CD14-positive monocyte (primary cell): ENCODE measurements around the gene SLC4A1AP. TPM values are rescaled to one million over a fixed set of nuclear protein-coding genes. Genes with fewer than 3 reads are reported as not detected.
A peak's percentile ranks its signal among the peaks of the same experiment; 100 is the strongest.

Source experiments
- DNase-seq, 3 donors: peaks; one replicate each; pipeline ENCODE4 v3.0.0-alpha.2; 2011 to 2022
- H2AFZ ChIP-seq: 2 replicates; pipeline ENCODE4 v1.6.0; 2012; ENCODE audit warnings: mild to moderate bottlenecking, low read depth, low read length, inconsistent platforms; ENCODE audit not compliant: insufficient read depth, poor library complexity, severe bottlenecking
- H3K27ac ChIP-seq, 2 donors: 1 replicate in 1 of 2; 2 replicates in 1 of 2; pipeline ENCODE4 v1.5.1; 2012 to 2013; ENCODE audit warnings: low read length in 2 of 2, control low read depth in 1 of 2, inconsistent platforms in 1 of 2, low read depth in 1 of 2, mild to moderate bottlenecking in 1 of 2
- H3K27me3 ChIP-seq, 2 donors: one replicate each; pipeline versions ENCODE4 v1.6.0 to v1.6.1; 2011 to 2013; ENCODE audit warnings: low read length in 2 of 2; ENCODE audit not compliant: control insufficient read depth in 2 of 2, insufficient read depth in 2 of 2
- H3K36me3 ChIP-seq, 2 donors: replicated peaks in 1 of 2; 1 replicate in 1 of 2; 2 replicates in 1 of 2; pipeline versions ENCODE4 v1.5.1 to v1.6.1; 2012 to 2013; ENCODE audit warnings: low read length in 2 of 2, control low read depth in 1 of 2, inconsistent platforms in 1 of 2, mild to moderate bottlenecking in 1 of 2; ENCODE audit not compliant: insufficient read depth in 2 of 2, control insufficient read depth in 1 of 2
- H3K4me1 ChIP-seq, 2 donors: 1 replicate in 1 of 2; 2 replicates in 1 of 2; pipeline versions ENCODE4 v1.5.1 to v1.6.1; 2012 to 2013; ENCODE audit warnings: low read length in 2 of 2, control low read depth in 1 of 2, inconsistent platforms in 1 of 2, mild to moderate bottlenecking in 1 of 2, moderate library complexity in 1 of 2; ENCODE audit not compliant: insufficient read depth in 2 of 2, control insufficient read depth in 1 of 2
- H3K4me2 ChIP-seq: replicated peaks from 2 replicates; pipeline ENCODE3; 2012; ENCODE audit warnings: low read length, moderate library complexity, mild to moderate bottlenecking; ENCODE audit not compliant: poor library complexity, severe bottlenecking; ENCODE audit errors: extremely low read depth
- H3K4me3 ChIP-seq, 3 experiments: fragments of 200-600 bp in 1 of 3; sonication (generic) in 1 of 3; replicated peaks in 1 of 3; 1 replicate in 2 of 3; 2 replicates in 1 of 3; pipeline ENCODE4 v1.5.1; 2011 to 2013; ENCODE audit warnings: low read length in 3 of 3, mild to moderate bottlenecking in 3 of 3, control low read depth in 2 of 3, low read depth in 2 of 3, inconsistent platforms in 1 of 3, moderate library complexity in 1 of 3
- H3K79me2 ChIP-seq: 2 replicates; pipeline ENCODE4 v1.6.0; 2012; ENCODE audit warnings: mild to moderate bottlenecking, control low read depth, inconsistent platforms, low read length, moderate library complexity; ENCODE audit not compliant: insufficient read depth
- H3K9ac ChIP-seq: 2 replicates; pipeline ENCODE4 v1.6.0; 2017; ENCODE audit warnings: low read length, mild to moderate bottlenecking; ENCODE audit not compliant: insufficient read depth, poor library complexity, severe bottlenecking
- H3K9me3 ChIP-seq, 2 donors: replicated peaks in 1 of 2; 1 replicate in 1 of 2; 2 replicates in 1 of 2; pipeline versions ENCODE4 v1.5.1 to v1.6.1; 2012 to 2013; ENCODE audit warnings: low read length in 2 of 2, control low read depth in 1 of 2; ENCODE audit not compliant: control insufficient read depth in 1 of 2, insufficient read depth in 1 of 2
- H4K20me1 ChIP-seq: 2 replicates; pipeline ENCODE4 v1.6.0; 2012; ENCODE audit warnings: mild to moderate bottlenecking, low read length, control low read depth, moderate library complexity; ENCODE audit not compliant: insufficient read depth
- H3K27ac Mint-ChIP-seq, 7 donors: one replicate each; pipeline ENCODE4 v1.8.0; 2020; ENCODE audit warnings: mild to moderate bottlenecking in 7 of 7, mixed read lengths in 7 of 7, moderate library complexity in 6 of 7, inconsistent platforms in 2 of 7
- H3K27me3 Mint-ChIP-seq, 3 donors: one replicate each; pipeline ENCODE4 v1.8.0; 2021 to 2022; ENCODE audit warnings: low read depth in 3 of 3, mild to moderate bottlenecking in 3 of 3, mixed read lengths in 3 of 3, moderate library complexity in 3 of 3, inconsistent platforms in 1 of 3
- H3K36me3 Mint-ChIP-seq, 2 donors: one replicate each; pipeline ENCODE4 v1.8.0; 2020; ENCODE audit warnings: mixed read lengths in 2 of 2, inconsistent platforms in 1 of 2, mild to moderate bottlenecking in 1 of 2
- H3K4me1 Mint-ChIP-seq: one replicate; pipeline ENCODE4 v1.8.0; 2020; ENCODE audit warnings: mild to moderate bottlenecking, mixed read lengths
- H3K4me3 Mint-ChIP-seq, 2 donors: one replicate each; pipeline ENCODE4 v1.8.0; 2020; ENCODE audit warnings: mild to moderate bottlenecking in 2 of 2, mixed read lengths in 2 of 2, moderate library complexity in 1 of 2
- H3K9me3 Mint-ChIP-seq, 7 donors: one replicate each; pipeline ENCODE4 v1.8.0; 2020 to 2022; ENCODE audit warnings: mixed read lengths in 7 of 7, mild to moderate bottlenecking in 6 of 7, moderate library complexity in 6 of 7, inconsistent platforms in 2 of 7
- WGBS: methylation state at CpG from one replicate; pipeline ENCODE4 v1.1.5; 2013; ENCODE audit warnings: missing lambda C conversion rate; ENCODE audit not compliant: insufficient coverage; 5-methylcytosine and 5-hydroxymethylcytosine counted together
- intact Hi-C, 2 donors: fragments of 100-400 bp; cut with micrococcal nuclease; formaldehyde crosslinking; loops; one replicate each; pipeline versions ENCODE4 v1.15.0 to v1.15.1; 2023
- polyA minus RNA-seq: library from RNA; depleted of rRNA, polyadenylated mRNA; stranded (reverse); fragments of >200 nt; gene quantifications from 2 replicates; pipeline ENCODE4 v1.2.3, GENCODE V29; 2012
- polyA plus RNA-seq, 3 donors: library from polyadenylated mRNA; depleted of rRNA in 1 of 3; unstranded in 2 of 3; stranded (reverse) in 1 of 3; fragments of 300-500 nt in 2 of 3; fragments of >200 nt in 1 of 3; fragmentation: Illumina TruSeq in 2 of 3; gene quantifications; 1 replicate in 2 of 3; 2 replicates in 1 of 3; pipeline ENCODE4 v1.2.3, GENCODE V29; 2012 to 2021
- total RNA-seq, 12 experiments: library from RNA in 1 of 12; stranded (reverse) in 1 of 12; fragments of 120-200 nt in 1 of 12; gene quantifications; one replicate each; pipeline ENCODE4 v1.2.4 and lab custom pipeline; 2013 to 2026; ENCODE audit warnings: mixed read lengths in 6 of 12, inconsistent platforms in 1 of 12
- TF ChIP-seq, protein P1 (sequence below): fragments of 200-600 bp; IDR thresholded peaks from one replicate; pipeline ENCODE4 v1.8.0; 2022; ENCODE audit warnings: antibody characterized with exemption, mild to moderate bottlenecking

Gene SLC4A1AP, protein sequence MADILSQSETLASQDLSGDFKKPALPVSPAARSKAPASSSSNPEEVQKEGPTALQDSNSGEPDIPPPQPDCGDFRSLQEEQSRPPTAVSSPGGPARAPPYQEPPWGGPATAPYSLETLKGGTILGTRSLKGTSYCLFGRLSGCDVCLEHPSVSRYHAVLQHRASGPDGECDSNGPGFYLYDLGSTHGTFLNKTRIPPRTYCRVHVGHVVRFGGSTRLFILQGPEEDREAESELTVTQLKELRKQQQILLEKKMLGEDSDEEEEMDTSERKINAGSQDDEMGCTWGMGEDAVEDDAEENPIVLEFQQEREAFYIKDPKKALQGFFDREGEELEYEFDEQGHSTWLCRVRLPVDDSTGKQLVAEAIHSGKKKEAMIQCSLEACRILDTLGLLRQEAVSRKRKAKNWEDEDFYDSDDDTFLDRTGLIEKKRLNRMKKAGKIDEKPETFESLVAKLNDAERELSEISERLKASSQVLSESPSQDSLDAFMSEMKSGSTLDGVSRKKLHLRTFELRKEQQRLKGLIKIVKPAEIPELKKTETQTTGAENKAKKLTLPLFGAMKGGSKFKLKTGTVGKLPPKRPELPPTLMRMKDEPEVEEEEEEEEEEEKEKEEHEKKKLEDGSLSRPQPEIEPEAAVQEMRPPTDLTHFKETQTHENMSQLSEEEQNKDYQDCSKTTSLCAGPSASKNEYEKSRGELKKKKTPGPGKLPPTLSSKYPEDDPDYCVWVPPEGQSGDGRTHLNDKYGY
- total RNA-seq (2013), result 37.0 TPM
- polyA plus RNA-seq (10 to 100 TPM; 12.7 to 24.9 (median 18.3) TPM), polyA minus RNA-seq (12.9 and 21.2 TPM in 2 replicates), total RNA-seq (lab: John Stamatoyannopoulos, UW) (9.6 to 33.2 (median 24.2) reads per million in 11 experiments)

DNA sequence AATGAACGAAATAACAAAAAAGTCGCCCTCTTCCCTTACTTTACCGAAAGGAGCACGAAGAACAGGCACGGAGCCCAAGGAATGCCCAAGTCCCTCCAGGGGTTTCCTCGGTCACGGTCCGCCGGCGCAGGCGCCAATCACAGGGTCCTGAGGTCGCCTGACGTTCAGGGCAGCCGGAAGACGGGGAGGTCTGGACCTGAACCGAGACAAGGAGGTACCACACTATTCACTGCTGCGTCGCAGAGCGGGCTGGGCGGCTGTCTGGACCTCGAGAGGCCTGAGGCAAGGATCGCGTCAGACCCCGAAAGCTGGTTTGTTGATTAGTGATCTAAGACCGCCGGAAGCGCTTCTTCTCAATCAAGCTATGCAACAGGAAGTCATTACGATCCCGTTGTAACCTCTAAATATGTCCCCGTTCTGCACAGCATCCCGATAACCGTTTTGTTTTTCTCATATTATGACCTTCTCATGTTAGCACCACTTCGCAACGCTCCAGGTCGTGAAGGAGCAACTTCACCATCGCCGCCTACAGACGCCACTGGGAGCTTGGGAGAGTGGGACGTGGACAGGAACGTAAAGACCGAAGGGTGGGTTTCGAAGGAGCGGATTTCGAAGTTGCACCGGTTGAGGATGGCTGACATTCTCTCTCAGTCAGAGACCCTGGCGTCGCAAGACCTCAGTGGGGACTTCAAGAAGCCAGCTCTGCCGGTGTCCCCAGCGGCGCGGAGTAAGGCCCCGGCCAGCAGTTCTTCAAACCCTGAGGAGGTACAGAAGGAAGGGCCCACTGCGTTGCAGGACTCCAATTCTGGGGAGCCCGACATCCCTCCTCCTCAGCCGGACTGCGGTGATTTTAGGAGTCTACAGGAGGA lies at the start of gene SLC4A1AP, which contains the start of gene SUPT7L:
TSS of gene SLC4A1AP (plus strand) at position 605 of the 869 bp plus-strand sequence. CDS start at position 631, 26 bp downstream.
TSS of gene SUPT7L (minus strand) at position 330 of the 869 bp plus-strand sequence. CDS start 1,422 bp downstream, outside the sequence.
- Mint-ChIP-seq H3K27ac (peak within 1 kb of the TSS; percentile 98 to 100 (median 99)), H3K9me3 (no peaks in the 10 kb centered on the region), H3K4me3 (peak within 1 kb of the TSS; percentile 91 to 100), H3K27me3 (no peaks in the 10 kb centered on the region), H3K36me3 (peaks cover 34 to 43% of the 10 kb centered on the region in 2 donors), H3K4me1 (peaks cover 32% of the 10 kb centered on the region)
- H3K9ac ChIP-seq, result peak within 1 kb of the TSS; percentile 75
- H3K27ac ChIP-seq, result peak within 1 kb of the TSS; percentile 80 to 95
- 0% methylated on average over 40 of the region's 56 CpGs for WGBS
- peaks cover 42% of the 10 kb centered on the region for H3K79me2 ChIP-seq
- H3K4me1 ChIP-seq, result peaks cover 32 to 36% of the 10 kb centered on the region in 2 donors
- intact Hi-C loops, result loop anchor here in 1 of 2 donors (2.0 kb wide), 1 partner anchor 175 kb away; the partner anchor contains the start of gene IFT172
- peaks cover 30 to 44% of the 10 kb centered on the region in 2 donors for H3K36me3 ChIP-seq
- peak within 1 kb of the TSS; percentile 72 to 83 (median 82) for H3K4me3 ChIP-seq
- peak; percentile 77 to 82 (median 79) for DNase-seq
- peak within 1 kb of the TSS; percentile 99 for H2AFZ ChIP-seq
- no peaks in the 10 kb centered on the region for H3K9me3 ChIP-seq
- peak within 1 kb of the TSS; percentile 96 for H3K4me2 ChIP-seq
- TF ChIP-seq, protein P1, sequence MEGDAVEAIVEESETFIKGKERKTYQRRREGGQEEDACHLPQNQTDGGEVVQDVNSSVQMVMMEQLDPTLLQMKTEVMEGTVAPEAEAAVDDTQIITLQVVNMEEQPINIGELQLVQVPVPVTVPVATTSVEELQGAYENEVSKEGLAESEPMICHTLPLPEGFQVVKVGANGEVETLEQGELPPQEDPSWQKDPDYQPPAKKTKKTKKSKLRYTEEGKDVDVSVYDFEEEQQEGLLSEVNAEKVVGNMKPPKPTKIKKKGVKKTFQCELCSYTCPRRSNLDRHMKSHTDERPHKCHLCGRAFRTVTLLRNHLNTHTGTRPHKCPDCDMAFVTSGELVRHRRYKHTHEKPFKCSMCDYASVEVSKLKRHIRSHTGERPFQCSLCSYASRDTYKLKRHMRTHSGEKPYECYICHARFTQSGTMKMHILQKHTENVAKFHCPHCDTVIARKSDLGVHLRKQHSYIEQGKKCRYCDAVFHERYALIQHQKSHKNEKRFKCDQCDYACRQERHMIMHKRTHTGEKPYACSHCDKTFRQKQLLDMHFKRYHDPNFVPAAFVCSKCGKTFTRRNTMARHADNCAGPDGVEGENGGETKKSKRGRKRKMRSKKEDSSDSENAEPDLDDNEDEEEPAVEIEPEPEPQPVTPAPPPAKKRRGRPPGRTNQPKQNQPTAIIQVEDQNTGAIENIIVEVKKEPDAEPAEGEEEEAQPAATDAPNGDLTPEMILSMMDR, result no peak
- no peaks in the 10 kb centered on the region for H4K20me1 ChIP-seq
- no peaks in the 10 kb centered on the region for H3K27me3 ChIP-seq
